GM21723 (cell line): ENCODE data around the gene CDKN1C.

Source experiments
- ATAC-seq: cut with Tn5 transposase; IDR thresholded peaks from one replicate; pipeline ENCODE4 v1.9.1; 2021; ENCODE audit warnings: mild to moderate bottlenecking, moderate library complexity; ENCODE audit not compliant: unreplicated experiment

CDKN1C gene

DNA sequence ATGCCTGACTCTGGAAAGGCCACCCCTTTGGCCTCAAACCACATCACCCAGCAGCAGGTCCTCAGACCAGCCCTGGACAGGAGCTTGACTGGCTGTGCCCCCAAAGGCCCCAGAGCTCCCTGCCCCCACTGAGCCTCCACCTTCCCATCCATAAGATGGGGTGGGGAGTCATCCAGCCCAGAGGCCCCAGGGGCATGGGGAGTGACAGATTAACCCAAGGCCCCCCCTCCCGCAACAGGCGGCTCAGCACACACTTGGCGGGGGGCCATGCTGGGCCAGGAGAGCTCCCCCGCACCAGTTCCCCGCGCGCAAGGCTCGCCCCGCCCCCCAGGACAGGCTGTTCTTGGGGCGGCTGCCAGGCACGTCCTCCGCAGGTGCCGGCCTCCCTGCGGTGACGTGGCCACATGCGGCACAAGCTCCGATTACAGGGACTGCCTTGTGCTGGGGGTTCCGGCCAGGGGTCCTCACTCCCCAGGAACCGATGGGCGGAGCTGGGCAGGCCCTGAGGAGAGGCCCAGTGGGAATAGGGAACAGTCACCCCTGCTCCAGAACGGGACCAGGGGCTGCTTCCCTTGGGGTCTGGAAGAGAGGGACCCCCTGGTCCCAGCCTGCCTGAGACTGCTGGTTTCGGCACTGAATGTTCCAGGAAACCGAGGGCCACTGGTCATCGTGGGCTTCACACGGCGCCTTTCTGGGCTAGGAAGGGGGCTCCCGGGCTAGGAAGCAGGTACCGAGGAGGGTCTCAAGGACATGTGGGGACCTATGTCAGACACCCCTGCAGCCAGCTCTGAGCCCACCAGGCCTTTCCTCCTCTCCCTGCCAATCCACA lies 5.1 kb upstream of the CDKN1C start:
- ATAC-seq = no peak

DNA sequence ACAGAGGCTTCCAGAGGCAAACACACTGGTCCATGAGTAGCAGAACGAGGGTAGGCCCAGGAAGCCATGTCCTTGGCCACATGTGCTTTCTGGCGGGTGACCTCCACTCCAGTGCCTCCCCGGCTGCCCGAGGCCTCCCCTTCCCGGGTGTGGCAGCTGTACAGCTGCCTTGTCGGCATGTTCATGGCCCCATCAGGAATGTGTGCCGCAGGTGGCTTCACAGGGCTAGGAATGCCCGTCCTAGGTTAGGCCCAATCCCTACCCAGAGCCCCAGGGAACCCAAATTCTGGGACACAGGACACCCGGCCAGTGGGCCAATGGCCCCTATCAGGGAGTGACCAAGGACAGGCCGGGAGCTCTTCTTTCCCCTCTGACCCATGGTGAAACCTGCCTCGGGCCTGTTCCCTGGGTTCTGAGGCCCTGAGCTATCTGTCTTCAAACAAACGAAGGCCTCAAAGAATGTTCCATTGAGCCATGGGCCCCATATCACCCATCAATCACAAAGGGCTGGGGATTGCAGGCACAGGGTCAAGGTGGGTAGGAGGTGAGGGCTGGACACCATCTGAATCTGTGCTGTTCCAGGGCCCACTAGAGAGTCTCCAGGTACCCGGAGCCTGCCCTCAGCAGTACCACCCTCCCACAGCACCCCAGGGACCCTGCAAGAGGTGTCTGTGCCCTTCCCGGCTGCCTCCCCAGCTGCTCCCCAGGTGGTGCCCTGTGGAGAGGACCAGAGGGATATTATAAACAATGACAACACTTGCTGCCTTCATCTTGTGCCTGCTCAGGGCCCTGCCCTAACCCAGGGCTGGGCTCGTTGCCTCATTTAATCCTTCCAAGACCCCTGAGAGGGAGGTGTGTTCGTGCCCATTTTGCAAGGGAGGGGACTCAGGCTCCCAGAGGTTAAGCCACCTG lies 4.0 kb upstream of the CDKN1C start:
- ATAC-seq = no peak

DNA sequence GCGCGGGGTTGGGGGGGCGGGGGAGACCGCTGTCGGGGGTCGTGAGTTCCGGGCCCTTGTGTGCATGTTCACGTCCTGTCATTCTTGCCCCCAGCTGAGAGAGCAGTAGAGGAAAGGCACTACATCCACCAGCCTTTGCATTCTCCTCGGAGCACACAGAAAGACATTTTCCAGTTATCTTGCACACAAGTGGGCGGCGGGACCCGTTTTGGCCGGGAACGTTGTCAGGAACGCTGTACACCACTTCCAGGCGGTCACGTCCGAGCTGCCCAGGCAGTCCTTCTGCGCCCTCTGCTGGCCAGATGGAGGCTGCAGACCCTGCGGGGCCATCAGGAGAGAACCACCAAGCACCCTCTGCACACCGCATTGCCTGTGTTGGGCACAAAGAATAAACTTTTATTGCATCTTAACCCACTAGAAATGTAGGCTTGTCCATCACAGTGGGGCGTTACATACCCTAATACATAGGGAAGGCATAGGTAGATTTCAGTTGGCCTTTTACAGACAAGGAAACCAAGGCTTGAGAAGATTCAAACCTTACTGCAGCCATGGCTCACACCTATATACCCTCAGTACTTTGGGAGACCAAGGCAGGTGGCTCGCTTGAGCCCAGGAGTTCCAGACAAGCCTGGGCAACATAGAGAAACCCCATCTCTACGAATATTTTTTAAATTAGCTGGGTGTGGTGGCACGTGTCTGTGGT lies 2.8 kb upstream of the CDKN1C start:
- no peak for ATAC-seq

DNA sequence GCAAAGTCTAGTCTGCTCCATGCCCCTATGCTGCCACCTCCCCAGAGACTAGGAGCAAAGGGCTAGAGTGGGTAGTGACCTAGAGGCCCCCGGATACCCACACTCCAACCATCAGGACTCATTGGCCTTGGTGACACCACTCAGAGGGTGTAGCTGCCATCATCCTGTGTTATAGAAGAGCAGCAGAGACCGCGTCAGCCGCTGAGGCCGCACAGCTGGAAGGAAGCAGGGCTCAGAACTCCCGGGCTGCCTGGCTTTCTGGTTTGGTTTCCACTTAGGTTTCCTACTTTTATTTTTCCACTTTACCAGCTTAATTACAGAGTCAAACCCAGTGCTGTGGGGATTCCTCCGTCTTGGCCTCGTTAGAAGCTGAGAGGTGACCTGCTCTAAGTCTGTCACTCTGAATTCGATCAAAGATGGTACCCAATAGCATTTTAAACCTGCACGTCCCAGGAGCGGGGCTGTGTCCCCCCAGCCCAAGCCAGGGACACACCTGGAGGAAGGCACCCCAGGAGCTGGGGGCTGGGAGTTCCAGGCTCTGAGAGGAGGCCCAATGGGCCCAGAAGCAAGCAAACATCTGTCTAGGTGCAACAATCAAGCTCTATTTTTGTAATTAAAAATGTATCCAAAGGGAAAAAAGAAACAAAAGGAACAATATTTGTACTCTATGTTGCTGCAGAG lies 2.1 kb upstream of the CDKN1C start:
- ATAC-seq = no peak

DNA sequence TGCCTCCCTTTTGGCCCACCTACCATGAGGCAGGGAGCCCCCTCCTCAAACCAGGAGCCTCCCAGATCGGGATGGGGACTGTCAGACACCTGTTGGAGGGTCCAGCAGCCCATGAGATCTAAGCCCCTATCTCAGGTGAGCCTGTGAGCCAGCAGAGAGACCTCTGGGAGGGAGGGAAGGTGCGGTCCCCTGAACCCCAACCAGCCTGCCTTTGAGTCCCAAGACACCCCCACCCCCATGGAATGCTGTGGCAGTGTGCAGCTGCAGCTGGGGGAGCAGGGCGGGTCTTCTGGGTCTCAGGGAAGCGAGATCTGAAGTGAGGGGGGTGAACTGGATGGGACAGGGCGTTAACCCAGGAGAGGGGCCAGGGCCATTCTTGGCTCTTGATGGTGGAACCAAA lies 1.4 kb upstream of the CDKN1C start:
- no peak for ATAC-seq

DNA sequence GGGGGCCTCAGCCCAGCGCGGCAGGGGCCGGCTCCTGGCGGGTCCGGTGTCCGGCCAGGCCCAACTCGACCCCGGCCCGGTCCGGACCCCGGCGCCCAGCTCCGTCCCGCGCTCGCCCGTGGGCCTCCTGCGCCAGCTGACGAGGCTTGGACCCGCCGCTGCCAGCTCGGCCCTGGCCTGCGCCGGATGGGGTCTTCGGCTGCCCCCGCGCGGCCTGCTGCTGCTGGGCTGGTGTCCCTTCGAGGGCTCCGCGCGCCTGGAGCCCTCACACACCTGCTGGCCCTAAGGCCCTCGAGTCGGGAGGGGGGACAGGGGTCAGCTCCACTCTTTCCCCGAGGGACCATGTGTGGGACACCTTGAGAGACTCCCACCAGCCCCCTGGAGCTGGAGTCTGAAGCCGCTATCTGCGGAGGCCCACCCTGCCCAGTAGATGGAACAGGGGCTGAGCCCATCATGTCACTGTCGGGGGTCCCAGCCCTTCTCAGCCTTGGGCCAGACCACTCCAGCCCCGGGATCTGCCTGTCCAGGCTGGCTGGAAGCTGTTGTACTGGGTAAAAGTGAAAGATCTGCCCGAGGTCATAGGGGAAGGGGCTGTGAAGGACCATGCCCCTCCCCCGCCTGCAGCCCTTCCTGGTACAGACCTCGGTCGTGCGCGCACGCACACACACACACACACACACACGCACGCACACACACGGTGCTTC lies 768 bp upstream of the CDKN1C start:
- peak; percentile 6 for ATAC-seq

DNA sequence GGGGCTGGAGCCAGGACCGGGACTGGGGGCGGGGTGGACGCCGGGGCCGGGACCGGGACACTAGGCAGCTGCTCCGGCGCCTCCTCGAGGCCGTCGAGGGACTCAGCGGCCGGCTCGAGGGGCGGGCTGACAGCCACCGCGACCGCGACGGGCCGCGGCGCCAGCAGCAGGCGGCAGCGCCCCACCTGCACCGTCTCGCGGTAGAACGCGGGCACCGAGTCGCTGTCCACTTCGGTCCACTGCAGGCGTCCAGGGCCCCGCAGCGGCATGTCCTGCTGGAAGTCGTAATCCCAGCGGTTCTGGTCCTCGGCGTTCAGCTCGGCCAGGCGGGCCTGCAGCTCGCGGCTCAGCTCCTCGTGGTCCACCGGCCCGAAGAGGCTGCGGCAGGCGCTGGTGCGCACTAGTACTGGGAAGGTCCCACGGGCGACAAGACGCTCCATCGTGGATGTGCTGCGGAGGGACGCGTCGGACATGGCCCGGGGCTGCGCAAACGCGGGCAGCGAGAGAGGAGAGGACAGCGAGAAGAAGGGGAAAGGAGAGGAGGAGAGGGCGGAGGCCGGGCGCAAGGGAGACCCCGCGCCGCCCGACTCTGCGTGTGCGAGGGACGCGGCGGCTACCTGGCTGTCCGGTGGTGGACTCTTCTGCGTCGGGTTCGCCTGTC lies 428 bp downstream of the CDKN1C start:
- ATAC-seq = no peak

DNA sequence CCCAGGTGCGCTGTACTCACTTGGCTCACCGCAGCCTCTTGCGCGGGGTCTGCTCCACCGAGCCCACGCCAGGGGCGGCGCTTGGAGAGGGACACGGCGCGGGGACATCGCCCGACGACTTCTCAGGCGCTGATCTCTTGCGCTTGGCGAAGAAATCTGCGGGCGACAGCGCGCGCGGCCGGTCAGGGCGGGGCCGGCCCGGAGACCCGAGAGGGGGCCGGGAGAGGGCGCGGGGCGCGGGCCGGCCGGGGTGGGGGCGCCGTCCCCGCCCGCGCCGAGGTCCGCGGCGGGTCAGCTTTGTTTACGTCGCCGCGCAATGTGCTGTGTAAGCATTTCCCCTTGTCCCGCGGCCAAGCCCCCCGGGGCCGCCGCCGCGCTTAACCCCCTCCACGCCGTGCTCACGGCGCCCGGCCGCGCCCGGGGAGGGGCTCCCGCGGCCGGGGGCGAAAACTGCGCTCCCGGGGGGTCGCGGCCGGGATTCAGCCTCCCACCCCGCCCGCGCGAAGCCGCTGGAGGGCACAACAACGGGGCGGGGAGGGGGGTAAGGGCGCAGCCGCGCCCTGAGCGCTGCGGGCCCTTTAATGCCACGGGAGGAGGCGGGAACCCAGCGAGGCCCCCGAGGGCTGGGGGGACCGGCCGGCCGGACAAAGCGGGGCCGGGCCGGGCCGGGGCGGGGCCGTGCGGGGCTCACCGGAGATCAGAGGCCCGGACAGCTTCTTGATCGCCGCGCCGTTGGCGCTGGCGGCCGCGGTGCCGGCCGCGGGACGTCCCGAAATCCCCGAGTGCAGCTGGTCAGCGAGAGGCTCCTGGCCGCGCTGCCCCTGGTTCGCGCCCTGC lies 1.4 kb downstream of the CDKN1C start:
- no peak for ATAC-seq

DNA sequence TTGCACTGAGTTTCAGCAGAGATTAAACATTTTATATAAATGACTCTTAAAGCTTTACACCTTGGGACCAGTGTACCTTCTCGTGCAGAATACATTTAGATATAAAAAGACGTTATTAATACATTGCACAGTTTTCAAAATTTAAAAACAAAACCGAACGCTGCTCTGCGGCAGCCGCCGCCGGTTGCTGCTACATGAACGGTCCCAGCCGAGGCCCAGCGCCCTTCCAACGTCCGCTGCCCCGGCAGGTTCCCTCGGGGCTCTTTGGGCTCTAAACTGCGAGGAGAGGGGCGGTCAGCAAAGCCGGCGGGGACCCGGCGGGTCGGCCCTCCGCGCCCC lies 2.0 kb downstream of the CDKN1C start:
- no peak for ATAC-seq

DNA sequence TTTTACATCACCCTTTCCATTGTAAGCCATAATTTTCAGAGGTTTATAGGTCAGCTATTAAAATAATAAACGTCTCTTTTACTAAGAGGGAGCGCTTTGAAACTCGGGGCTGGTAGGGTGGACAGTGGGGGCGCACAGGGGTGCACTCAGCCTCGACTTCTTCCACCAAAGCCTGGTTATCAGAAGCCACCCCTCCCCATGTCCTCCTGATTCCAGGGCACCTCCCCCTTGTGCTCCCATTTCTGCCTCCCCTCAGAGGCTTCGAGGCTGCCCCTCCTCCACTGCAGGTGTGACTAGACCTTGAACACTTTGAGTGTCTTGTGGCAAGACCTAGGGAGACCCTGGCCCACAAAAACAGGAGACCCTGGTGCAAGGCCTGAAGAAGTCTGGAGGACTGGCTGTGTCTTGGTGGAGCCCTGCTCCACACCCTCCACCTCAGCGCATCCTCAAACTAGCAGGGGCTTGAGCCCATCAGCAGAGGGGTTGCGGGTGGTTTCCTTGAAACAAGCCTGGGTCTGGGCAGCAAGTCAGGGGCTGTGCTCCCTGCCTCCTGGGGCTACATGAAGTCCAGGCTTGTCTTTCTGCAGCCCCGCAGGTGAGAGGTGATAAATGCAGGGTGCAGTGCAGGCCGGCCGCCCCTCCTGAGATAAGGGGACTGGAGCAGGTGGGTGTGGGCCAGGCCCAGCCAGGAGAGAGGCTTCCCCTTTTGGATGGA lies 3.0 kb downstream of the CDKN1C start:
- no peak for ATAC-seq

DNA sequence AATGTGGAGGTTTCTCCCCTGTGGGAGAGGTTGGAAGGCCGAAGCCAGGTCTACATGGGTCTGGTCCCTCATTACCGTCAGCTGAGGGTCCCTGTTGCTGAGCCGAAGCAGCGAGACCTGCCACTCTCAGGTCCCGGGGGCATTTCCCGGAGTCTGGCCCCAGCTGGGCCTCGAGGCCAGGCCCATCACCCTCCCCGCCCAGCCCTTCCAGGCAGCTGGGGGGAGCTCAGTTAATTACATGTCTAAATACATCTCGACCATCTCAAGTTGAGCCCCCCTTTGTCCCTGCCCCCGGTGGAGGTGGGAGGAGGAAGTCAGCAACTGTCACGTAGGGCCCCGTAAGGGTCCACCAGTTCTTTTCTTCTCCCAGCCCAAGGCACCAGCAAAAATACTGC lies 3.6 kb downstream of the CDKN1C start:
- no peak for ATAC-seq

DNA sequence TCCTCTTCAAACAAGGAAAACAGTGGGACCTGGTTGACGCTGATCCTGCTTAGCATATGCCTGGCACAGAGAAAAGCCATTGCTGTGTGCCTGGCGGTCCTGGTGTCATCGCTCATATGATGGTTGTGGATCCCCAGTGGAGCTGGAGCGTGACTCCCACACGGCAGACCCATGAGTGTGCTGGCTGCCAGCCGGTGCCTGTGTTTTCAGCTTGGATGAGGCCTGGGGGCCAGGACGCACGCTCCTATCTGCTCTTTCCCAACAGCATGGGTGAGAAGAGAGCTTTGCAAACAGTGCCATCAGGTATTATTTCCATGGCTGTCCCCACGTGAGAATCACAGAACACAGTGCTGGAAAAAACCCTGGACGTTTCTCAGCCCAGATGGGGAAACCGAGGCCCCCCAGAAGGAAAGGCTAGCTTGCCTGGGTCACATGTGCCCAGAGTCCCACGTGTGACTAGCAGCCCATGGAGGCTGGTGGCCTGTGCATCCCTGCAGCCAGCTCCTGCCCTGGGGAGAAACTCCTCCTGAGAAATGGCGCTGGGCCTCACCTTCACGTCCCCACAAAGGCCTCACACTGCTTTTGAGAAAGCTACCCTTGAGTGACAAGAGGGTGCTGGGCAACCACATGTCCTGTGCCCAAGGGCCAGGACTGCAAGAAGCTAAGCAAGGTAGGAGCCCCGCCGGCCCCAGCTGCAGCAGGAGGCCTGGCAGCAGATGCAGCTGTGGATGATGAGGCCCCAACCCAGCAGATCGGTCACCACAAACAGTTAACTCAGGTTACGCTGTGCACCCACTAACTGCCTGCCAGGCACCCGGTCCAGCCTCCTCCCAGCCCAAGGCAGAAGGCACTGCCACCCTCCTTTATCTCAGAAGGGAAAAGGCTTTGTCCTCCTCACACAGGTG lies 4.2 kb downstream of the CDKN1C start:
- ATAC-seq = no peak

DNA sequence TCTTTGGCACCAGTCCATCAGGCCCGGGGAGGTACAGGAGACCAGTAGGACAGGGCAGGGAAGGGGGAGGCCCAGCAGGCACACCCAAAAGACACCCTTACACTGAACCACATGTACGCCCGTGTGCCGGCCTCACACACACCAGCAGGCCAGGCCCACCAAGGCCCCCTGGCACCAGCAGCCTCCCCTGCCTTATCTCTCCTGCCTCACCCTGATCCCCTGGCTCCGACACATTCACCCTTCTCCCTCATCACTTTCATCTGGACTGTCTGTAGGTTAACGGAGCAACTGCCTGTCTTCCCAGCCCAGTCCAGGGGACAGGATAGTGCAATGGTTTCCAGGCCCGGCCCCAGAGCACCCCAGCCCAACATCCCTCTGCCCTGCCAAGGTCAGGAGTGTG lies 4.9 kb downstream of the CDKN1C start:
- no peak for ATAC-seq

DNA sequence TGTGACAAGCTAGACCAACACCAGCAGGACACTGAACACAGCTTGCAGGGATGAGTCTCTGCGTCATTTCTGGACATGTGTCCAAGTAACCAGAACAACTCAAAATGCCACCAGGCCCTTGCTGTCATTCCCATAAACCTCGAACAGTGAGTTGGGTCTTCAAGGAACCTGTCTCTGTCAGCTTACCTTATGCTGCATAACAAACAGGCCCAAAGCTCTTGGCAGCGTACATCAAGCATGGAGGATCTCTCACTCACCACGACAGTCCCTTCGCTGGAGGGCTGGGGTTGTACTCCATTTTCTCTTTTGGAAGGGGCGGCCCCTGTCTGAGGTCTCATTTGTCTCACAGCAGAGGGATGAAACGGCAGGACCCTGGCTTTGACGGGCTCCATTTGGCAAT lies 6.8 kb downstream of the CDKN1C start:
- no peak for ATAC-seq

DNA sequence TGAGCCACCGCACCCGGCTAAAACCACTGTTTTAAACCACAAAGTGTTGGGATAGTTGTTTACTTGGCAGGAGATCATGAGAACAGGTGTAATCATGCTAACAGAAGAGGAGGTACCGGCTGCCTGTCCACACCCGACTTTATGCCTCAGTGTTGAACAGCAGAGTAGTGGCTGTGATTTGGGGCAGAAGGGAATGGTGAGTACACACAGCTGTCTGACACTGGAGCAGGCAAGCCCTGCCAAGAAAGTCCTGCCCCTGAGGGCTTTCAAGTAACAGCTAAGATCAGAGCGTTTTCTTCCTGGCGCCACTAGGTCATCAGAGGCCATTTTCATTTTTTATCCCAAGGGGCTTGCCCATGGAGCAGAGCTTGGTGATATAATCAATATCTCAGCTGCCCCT lies 8.1 kb downstream of the CDKN1C start:
- ATAC-seq = no peak

DNA sequence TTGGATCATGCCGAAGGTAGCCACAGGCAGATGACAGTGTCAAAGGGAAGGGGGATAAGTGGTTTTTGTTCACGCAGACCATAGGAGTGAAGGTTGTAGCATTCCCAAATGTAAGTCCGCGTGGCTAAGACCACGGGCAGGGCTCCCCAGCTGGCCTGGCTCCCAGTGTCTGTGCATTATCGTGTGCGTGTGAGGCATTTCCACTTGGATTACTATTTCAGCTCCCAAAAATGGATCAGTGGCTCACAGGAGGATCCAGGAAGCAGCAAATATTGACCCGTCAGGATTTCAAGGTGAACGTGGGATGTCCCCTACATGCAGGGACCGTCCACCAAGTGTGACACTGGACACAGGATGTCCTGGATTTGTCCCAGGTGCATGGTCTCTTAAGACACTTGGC lies 10.6 kb downstream of the CDKN1C start:
- ATAC-seq = no peak

DNA sequence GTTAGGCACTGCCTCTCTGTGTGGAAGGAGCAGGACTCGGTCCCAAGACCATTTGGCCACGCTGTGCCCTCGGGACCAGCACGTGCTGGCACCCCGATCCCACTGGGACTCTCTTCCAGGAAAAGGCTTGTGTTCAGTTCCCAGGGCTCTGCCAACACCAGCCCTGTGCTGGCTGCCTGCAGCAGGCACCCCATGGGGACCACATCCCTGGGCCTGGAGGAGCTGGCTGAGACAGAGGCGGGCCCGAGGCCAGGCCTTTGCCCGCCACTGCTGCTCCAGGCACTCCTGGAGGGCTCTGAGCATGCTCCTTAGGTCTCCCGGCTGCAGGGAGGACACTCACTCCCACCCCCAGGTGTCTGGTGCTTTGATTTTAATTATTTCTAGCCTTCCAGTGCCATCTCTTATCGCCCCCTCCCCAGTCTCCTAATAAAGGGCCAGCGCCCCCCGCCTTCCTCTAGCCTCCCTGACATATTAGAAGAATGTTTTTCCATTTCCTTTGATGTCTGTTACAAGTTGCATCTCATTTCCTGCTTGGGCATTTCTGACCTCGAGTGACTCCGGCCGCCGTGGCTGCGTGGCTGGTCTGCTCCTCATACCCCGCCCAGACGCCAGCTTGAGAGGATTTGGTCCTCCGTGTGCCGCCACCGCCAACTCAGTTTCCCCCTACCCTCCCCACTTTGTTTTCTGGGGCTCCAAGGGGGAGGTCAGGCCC lies 14.4 kb downstream of the CDKN1C start:
- ATAC-seq = no peak
